Measurements from ENCODE around the gene RIMBP3B. TPM values are rescaled to one million over a fixed set of nuclear protein-coding genes. Genes with fewer than 3 reads are reported as not detected.
"Not testable (repeated sequence)": the region's sequence is repeated elsewhere in the genome, so short reads cannot be mapped to it uniquely, and the experiment has no call there.

RIMBP3B gene
- total RNA-seq, 1 donor from 2014 or later: 0.29 TPM

DNA sequence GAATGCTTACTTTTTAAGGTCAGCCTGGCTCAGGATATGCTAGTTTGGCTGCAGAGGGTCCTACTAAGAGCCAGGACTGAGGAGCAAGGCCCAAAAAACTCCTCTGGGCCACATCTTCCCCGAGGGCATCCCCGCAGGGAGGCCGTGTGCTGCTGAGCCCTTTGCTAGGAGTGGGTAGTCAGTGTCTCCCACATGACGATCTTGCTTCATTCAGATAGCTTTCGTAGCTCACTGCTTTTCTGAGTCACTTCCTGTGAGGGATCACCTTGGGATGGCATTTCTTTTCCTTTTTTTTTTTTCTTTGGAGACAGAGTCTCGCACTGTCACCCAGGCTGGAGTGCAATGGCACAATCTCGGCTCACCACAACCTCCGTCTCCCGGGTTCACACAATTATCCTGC is 6.5 kb downstream of the RIMBP3B start:
- not testable (repeated sequence) for DNase-seq (ENCODE audit: extremely low spot score, unreplicated experiment); H3K27ac Mint-ChIP-seq; H3K27me3 Mint-ChIP-seq; H3K9me3 Mint-ChIP-seq; H3K36me3 Mint-ChIP-seq; H3K4me1 Mint-ChIP-seq (ENCODE audit: unreplicated experiment); H3K4me3 Mint-ChIP-seq

DNA sequence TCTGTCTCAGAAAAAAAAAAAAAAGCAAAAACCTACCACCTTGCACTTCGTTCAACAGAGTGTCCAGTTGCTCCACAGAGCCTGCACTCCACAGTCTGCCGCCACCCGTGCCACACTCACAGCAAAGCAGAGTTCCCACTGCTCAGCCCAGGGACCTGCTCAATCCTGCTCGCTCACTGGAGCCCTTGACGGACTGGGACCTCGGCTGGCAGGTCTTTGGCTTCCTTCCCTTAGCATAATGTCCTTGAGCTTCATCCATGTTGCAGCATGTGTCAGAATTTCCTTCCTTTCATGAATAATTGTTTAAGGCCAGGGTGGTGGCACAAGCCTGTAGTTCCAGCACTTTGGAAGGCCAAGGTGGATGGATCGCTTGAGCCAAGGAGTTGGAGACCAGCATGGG is 11.1 kb downstream of the RIMBP3B start:
- not testable (repeated sequence) for DNase-seq (ENCODE audit: extremely low spot score, unreplicated experiment); H3K4me1 Mint-ChIP-seq (ENCODE audit: unreplicated experiment); H3K9me3 Mint-ChIP-seq; H3K27ac Mint-ChIP-seq; H3K36me3 Mint-ChIP-seq; H3K27me3 Mint-ChIP-seq; H3K4me3 Mint-ChIP-seq

DNA sequence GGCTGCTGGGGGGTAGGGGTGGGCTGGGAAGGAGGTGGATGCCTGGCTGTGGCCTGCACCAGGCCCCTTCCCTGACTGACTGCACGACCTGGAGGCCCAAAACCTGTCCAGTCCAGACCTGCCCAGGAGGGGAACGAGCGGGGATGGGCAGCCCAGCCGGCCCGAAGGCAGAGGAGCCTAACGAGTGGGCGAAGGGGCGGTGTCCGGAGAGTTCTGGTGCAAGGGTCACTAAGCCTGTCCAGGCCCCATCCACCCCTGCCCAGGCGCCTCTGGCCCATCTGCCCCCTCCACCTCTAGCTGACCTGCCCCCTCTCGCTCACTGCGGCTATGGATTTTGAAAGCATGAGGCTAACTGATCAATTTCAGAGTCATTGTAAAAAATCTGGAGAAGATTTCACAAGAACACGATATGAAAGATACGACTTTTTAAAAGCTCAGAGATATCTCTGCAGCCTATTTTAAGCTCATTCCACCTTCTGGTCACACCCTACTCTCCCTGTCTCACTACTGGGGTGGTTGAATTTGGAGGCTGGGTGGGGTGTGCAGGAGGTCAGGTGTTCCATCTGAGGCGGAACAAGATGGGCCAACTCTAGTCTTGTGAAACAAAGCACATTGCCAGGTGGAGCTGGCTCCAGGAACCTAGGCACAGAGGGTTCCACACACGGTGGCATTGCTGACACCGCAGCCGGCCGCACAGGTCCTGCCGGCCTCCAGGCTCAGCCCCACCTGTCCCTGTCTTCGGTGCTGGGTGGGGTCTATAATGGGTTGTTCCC is 17.8 kb downstream of the RIMBP3B start:
- H3K27me3 Mint-ChIP-seq; H3K4me3 Mint-ChIP-seq; H3K36me3 Mint-ChIP-seq; H3K9me3 Mint-ChIP-seq; H3K4me1 Mint-ChIP-seq (ENCODE audit: unreplicated experiment); H3K27ac Mint-ChIP-seq; DNase-seq (ENCODE audit: extremely low spot score, unreplicated experiment): not testable (repeated sequence)

DNA sequence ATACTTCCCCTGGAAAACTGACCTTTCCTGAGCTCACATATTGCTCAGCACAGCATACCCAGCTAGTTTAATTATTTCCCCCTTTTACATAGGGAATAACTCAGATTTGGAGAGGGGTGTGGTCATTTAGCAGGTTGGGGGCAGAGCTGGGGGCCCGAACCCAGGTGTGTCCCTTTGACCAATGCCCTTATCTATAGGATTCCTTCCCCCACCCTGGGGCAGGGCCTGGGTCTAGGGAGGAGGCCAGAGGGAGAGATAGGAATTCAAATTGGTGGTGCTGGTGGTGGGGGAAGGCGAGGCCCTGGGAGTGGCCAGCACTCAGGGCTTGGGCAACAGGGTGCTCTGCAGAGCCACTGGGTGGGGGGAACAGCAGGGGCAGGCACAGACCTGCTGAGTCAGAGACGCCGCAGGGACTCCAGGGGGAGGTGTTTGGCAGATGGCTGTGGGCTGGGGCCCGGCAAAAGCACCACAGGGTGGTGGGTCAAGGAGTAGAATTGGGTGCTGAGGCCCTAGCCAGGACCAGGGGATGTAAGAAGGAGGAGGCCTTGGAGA is 19.3 kb downstream of the RIMBP3B start:
- DNase-seq (ENCODE audit: extremely low spot score, unreplicated experiment); H3K4me1 Mint-ChIP-seq (ENCODE audit: unreplicated experiment); H3K27ac Mint-ChIP-seq; H3K4me3 Mint-ChIP-seq; H3K36me3 Mint-ChIP-seq; H3K27me3 Mint-ChIP-seq; H3K9me3 Mint-ChIP-seq: not testable (repeated sequence)

DNA sequence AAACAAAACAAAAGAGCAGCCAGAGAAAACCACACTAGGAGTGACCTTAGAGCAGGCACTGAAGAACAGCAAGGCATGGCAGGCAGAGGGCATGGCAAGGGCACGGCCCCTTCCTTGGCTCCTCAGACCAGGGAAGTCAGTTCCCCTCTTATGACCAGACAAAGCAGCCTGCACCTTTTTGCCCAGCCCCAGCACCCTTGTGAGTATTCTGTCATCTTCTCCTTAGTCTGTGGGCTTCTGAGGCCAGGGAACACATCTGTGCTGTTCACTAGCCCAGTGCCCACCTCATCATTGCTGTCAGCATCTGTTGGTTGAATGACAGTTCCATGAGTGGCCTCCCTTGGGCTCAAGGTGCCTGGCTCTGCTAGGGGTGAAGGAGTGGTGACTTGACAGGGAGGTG is 23.6 kb downstream of the RIMBP3B start:
- not testable (repeated sequence) for H3K36me3 Mint-ChIP-seq; H3K4me3 Mint-ChIP-seq; H3K27me3 Mint-ChIP-seq; H3K27ac Mint-ChIP-seq; H3K4me1 Mint-ChIP-seq (ENCODE audit: unreplicated experiment); H3K9me3 Mint-ChIP-seq; DNase-seq (ENCODE audit: extremely low spot score, unreplicated experiment)

DNA sequence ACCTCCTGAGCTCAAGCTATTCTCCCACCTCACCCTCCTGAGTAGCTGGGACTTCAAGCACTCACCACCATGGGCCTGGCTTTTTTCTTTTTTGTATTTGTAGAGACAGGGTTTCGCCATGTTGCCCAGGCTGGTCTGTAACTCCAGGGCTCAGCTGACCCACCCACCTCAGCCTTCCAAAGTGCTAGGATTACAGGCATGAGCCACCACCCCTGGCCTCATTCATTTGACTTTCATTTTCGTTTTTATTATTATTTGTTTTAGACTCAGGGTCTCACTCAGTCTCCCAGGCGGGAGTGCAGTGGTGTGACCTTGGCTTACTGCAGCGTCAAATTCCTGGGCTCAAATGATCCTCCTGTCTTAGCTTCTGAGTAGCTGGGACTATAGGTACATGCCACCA is 24.2 kb downstream of the RIMBP3B start:
- H3K4me3 Mint-ChIP-seq; H3K9me3 Mint-ChIP-seq; H3K36me3 Mint-ChIP-seq; H3K4me1 Mint-ChIP-seq (ENCODE audit: unreplicated experiment); DNase-seq (ENCODE audit: extremely low spot score, unreplicated experiment); H3K27me3 Mint-ChIP-seq; H3K27ac Mint-ChIP-seq: not testable (repeated sequence)

DNA sequence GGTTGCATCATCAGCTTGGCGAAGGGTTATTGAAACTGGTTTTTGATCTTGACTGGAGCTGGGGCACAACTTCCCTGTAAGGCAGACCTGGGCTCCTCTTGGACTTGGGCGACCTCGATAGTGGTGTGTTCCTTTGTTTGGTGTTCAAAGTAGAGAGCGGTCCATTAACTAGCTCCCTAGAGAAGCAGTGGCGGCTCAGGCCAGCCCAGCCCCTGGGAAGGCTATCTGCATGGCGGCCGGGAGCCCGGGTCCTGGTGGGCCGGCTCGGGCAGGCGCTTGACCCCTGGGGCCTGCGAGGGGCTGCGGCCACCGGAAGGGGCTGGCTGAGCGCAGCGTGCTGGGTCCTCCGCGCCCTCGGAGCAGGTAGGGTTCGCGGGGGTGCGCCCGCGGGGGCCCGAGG is 32.8 kb downstream of the RIMBP3B start:
- not testable (repeated sequence) for H3K36me3 Mint-ChIP-seq; H3K27ac Mint-ChIP-seq; H3K9me3 Mint-ChIP-seq; H3K27me3 Mint-ChIP-seq; H3K4me1 Mint-ChIP-seq (ENCODE audit: unreplicated experiment); H3K4me3 Mint-ChIP-seq; DNase-seq (ENCODE audit: extremely low spot score, unreplicated experiment)

DNA sequence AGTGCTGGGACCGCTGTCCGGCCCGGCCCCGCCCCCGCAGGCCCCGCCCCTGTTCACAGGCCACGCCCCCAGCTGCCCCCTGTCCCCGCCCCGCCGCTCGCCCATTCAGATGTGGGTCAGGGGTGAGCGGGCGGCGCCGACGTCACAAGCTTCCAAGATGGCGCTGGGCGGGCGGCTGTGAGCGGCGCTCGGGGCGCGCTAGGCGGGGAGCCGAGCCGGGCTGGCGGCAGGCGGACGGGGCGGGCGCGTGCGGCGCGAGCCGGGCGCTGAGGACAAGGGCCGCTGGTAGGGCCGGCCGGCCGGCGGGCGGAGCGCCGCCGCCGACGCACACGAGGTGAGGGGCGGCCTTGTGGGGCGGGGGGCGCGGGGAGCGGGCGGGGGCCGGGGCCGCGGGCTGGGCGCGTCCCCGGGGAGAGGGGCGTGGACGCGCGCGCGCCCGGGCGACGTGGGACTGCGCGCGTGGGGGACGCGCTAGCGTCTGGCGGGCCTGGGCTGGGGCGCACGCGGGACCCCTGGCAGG is 33.7 kb downstream of the RIMBP3B start, which contains the start of gene HIC2:
Gene HIC2, plus strand, starts transcription at position 145 of the 520 bp plus-strand sequence. CDS start 25,461 bp downstream, outside the sequence.
- not testable (repeated sequence) for H3K27ac Mint-ChIP-seq; H3K4me1 Mint-ChIP-seq (ENCODE audit: unreplicated experiment)
- H3K4me3 Mint-ChIP-seq: peak within 1 kb of the TSS; percentile 76

DNA sequence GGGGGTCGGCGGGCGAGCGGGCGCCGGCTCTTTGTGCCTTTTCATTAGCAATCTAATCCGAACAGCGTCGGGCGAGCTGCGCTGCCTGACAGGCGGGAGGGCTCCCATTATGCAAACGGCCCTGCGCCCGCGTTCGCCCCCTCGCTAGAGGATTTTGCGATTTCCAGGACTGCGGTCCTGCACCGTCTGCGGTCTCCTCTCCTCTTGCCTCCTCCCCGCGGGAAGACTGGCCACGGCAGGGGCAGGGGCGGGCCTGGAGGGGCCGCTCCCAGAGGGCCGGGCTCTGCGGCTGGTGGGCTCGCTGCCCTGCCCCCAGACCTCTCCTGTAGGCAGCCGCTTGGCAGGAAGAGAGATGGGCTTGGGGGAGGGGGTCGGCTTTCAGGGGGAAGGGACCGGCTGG is 34.3 kb downstream of the RIMBP3B start:
- not testable (repeated sequence) for H3K27ac Mint-ChIP-seq; H3K9me3 Mint-ChIP-seq; H3K36me3 Mint-ChIP-seq; H3K27me3 Mint-ChIP-seq; H3K4me1 Mint-ChIP-seq (ENCODE audit: unreplicated experiment)
- peak; percentile 78 for DNase-seq (ENCODE audit: extremely low spot score, unreplicated experiment)
- peak overlapping the region; percentile 76 for H3K4me3 Mint-ChIP-seq

More for the DNA sequence above, 33.7 kb downstream of the RIMBP3B start, which contains the start of gene HIC2:
- H3K36me3 Mint-ChIP-seq; H3K9me3 Mint-ChIP-seq; H3K27me3 Mint-ChIP-seq; DNase-seq (ENCODE audit: extremely low spot score, unreplicated experiment): not testable (repeated sequence)

DNA sequence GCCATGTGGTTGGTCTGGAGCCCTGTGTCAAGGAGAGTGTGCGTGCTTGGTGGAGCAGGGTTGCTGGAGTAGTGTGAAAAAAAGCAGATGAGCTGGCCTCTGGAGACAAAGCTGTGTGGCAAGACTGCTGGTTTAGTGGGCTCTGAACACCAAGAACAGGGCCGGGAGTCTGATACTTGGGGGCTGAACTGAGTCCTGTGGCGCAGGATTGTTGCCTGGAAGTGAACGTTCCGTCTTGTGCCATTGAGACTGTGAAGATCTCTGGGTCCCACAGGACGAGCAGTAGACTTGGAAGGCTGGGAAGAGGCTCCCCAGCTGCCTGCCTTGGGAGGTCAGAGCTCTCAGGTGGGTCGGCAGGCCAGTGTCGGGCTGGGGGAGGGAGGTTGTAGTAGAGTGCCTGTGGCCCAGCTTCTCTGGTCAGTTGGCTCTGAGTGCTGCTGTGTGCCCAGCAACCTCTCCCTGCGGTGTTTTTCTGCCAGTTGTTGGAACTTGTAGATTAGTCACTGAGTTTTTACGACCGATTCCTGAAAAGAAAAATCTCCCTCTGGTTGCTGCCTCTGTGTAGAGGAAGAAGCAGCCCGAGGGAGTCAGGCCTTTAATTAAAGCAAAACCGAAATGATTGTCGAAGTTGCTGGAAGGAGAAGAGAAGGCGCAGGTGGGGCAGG is 35.6 kb downstream of the RIMBP3B start:
- H3K27me3 Mint-ChIP-seq; DNase-seq (ENCODE audit: extremely low spot score, unreplicated experiment); H3K36me3 Mint-ChIP-seq; H3K4me1 Mint-ChIP-seq (ENCODE audit: unreplicated experiment); H3K4me3 Mint-ChIP-seq; H3K27ac Mint-ChIP-seq; H3K9me3 Mint-ChIP-seq: not testable (repeated sequence)

DNA sequence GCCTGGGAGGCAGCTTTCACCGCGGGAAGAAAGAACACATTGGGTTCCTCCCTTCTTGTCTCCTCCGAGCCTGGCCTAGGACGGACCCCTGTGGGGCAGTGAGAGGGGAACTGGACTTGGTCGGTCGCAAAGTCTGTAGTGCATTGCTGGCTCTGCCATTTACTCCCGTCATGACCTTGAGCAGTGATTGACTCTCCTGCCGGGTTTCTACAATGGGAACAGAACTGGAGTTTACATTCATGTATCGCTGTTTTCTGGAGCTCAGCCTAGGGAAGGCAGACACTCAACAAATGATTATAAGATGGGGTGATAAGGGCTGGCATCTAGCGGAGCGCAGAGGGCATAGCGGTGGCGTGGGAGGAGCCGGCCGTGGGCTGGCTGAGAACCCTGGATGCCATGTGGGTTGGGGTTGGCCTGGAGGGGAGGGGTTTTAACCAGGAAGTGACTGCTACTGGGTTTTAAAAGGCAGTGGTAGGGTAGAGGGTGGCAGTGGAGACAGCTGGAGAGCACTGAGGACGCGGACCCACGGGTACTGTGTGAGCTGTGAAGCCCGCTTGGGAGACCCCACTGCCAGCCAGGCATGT is 36.7 kb downstream of the RIMBP3B start:
- H3K27ac Mint-ChIP-seq; H3K4me1 Mint-ChIP-seq (ENCODE audit: unreplicated experiment); DNase-seq (ENCODE audit: extremely low spot score, unreplicated experiment); H3K36me3 Mint-ChIP-seq; H3K27me3 Mint-ChIP-seq; H3K9me3 Mint-ChIP-seq; H3K4me3 Mint-ChIP-seq: not testable (repeated sequence)

DNA sequence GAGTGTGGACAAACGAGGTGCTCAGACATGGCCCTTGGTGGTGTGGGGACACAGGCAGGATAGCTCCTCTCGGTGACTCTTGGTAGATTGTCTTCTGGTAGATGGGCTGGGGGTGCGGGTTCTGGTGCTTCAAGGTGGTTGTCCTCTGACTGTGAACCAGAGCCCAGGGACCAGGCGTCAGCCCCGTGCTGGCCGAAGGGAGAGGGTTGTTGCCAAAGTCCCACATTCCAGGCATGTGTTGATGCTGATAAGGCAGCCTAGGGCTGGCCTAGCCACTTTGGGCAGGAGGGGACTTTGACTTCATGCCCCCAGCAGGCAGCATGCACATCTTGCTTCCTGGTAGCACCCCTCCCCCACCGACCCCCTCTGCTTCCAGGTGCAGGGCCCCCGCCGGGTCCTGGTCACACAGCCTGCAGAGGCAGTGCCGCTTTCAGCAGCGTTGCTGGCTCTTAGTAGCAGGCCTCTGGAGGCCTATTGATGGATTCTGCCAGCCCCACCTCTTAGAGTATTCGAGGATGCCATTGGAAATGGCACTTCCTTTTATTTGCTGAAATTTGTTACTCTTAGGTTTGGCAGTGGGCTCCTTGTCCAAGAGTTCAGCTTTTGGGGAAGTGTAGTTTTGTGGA is 40.6 kb downstream of the RIMBP3B start:
- not testable (repeated sequence) for H3K4me1 Mint-ChIP-seq (ENCODE audit: unreplicated experiment); DNase-seq (ENCODE audit: extremely low spot score, unreplicated experiment); H3K36me3 Mint-ChIP-seq; H3K27ac Mint-ChIP-seq; H3K27me3 Mint-ChIP-seq; H3K9me3 Mint-ChIP-seq; H3K4me3 Mint-ChIP-seq

DNA sequence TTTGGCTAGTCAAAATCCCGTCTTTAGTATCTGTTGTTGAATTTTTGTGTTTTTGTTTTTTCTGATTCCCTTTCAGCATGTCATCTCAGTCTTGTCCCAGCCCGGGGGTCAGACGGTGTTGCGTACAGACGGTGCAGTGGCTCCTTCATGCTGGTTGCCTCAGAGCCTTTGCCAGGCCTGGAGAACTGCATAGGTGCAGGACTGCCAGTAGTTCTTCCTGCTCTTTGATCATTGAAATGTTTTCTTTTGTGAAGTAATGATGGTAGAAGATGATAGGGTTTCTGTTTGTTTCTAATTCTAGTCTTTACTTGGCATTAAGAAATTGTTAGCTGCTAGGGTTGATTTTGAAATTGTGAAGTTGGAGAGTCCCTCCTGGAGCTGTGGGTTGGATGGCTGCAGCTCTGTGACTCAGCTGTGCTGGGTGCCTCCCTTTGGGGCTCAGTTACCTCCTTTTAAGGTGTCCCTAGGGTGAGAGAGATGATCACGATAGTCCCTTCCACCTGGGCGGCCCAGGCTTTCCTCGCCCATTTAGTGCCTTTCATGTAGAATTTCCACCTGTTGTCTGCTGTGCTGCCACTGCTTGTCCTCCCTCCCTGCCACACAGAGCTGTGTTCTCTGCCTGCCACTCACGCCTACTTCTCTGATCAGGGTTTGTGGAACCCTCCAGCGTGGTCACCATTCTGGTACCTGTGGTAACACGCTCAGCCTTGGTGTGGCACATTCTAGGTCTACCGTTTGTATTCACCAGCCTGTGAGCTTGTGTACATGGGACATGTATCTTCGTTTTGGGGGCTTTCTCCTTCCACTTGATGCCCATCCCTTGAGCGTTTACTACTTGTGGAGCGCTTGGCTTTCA is 51.1 kb downstream of the RIMBP3B start:
- H3K4me3 Mint-ChIP-seq, H3K27ac Mint-ChIP-seq, H3K36me3 Mint-ChIP-seq: not testable (repeated sequence)

More for the DNA sequence above, 51.1 kb downstream of the RIMBP3B start:
- H3K27me3 Mint-ChIP-seq; H3K4me1 Mint-ChIP-seq (ENCODE audit: unreplicated experiment); H3K9me3 Mint-ChIP-seq; DNase-seq (ENCODE audit: extremely low spot score, unreplicated experiment): not testable (repeated sequence)
